ENCODE results near the gene IQCE.

The IQCE gene

DNA sequence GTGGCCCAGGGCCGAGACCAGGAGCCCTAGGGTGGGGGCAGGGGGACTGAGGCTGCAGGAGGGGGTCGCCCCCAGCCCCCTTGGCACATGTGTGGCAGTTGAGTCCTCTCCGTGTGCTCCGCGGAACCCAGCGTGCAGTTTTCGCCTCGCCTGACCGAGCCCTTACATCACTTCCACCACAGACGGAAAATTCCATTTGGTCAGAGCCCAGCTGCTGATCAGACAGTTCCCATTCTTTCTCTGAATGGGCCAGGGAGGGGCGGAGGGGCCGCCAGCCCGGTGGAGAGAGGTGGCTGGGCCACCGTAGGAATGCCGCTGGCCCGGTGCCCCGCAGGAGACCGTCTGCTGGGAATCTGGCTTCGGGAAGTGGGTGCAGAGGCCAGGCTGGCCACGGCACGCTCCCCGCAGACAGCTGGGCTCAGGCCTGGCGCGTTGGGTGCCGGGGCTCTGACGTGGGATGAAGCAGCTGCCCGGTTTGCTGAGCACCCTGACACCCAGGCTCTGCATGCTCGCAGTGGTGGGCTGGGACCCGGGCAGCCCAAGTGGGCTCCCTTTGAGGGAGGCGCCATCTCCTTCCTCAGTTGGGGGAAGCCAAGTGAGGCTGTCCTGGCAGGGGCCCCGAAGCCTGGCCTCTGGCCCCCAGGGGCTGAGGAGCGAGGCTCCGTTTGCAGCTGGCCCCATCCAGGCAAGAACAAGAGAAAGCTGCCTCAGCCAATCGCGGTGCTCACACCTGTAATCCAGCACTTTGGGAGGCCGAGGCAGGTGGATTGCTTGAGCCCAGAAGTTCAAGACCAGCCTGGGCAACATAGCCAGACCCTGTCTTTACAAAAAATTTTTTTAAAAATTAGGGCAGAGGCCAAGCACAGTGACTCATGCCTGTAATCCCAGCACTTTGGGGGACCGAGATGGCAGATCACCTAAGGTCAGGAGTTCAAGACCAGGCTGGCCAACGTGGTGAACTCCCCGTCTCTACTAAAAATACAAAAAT is 82.9 kb downstream of the IQCE start:
- no peak for TF ChIP-seq CTCF (IDR thresholded peaks at IDR 0.05)

- peak; percentile 40 for TF ChIP-seq CTCF (IDR thresholded peaks at IDR 0.05)
Measured at GRCh38 chr7:2643386-2644219, 84.8 kb downstream of the IQCE start.

GRCh38 chr7:2644220-2644561 is 85.4 kb downstream of the IQCE start:
- TF ChIP-seq CTCF (IDR thresholded peaks at IDR 0.05) = no peak

- TF ChIP-seq CTCF (IDR thresholded peaks at IDR 0.05) = no peak
Measured at GRCh38 chr7:2644562-2645273, 85.9 kb downstream of the IQCE start.

DNA sequence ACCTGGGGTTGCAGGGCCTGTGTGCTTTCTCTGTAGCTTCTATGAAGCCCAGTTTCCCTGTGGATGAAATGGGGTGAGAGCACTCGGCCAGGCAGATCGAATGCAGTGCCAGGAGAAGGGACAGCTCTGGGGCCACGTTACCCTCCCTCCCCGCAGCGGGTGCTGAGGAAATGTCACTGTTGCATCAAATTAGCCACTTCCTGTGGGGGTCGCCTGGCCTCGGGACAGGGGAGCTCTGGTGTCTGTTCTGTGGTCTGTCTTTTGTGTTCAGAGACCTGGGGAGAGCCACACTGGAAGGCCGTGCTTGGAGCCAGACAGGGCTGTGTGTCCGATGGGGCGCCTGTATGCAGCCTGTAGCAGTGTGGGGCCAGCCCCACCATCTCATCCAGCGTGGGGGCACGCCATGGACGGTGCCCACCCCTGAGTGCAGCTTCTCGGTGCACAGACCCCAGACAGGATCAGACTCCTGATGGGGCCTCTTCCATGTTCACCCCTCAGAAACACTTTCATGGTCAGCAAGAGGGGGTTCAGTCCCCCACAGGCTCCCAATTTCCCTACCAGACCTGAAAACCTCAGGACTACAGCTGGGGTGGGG is 86.6 kb downstream of the IQCE start:
- no peak for TF ChIP-seq CTCF (IDR thresholded peaks at IDR 0.05)

DNA sequence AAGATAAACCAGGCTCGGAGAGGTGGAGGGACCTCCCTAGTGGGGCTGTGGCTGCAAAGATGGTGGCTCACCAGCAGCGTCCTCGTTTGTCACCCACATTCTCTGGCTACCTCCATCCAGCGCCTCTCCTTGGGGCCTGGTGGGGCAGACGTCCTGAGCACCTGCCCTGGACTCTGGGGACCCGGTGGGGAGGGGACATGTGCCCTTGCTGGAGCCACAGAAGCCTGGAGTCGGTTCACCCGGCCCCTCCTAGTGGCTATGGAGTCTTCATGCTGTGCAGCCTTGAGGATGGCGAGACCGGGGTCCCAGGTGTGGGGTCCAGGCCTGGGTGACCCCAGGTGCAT is 87.5 kb downstream of the IQCE start:
- TF ChIP-seq CTCF (IDR thresholded peaks at IDR 0.05) = no peak
